HCT116 (cell line): ENCODE measurements around the gene ATP8A2.

Experiments used
- CTCF ChIP-seq, 3 experiments: fragments of 200-600 bp in 1 of 3; sonication (generic) in 1 of 3; IDR thresholded peaks in 2 of 3; conservative IDR thresholded peaks in 1 of 3; 2 replicates each; pipeline ENCODE4 v1.5.1; 2012 to 2017; ENCODE audit warnings: low read depth in 2 of 3, low read length in 2 of 3, antibody characterized with exemption in 1 of 3, borderline replicate concordance in 1 of 3, control low read depth in 1 of 3, mild to moderate bottlenecking in 1 of 3, mixed read lengths in 1 of 3, mixed run types in 1 of 3, moderate library complexity in 1 of 3; ENCODE audit not compliant: insufficient read depth in 1 of 3
- POLR2AphosphoS5 ChIP-seq: IDR thresholded peaks from 2 replicates; pipeline ENCODE4 v1.6.1; 2011; ENCODE audit warnings: mild to moderate bottlenecking, low read depth, low read length, moderate library complexity

GRCh38 chr13:26058704-26059103, 686.9 kb downstream of the ATP8A2 start:
- TF ChIP-seq CTCF (IDR thresholded peaks at IDR 0.05 in 2 of 3, conservative IDR thresholded peaks at IDR 0.05 in 1 of 3; ENCODE audit: borderline replicate concordance in 1 of 3, insufficient read depth in 1 of 3, low read depth in 2 of 3, low read length in 2 of 3) (no peak), POLR2AphosphoS5 (no peak)
